K562 (cell line): ENCODE data around the gene TGFB1I1. TPM values are rescaled to one million over a fixed set of nuclear protein-coding genes. Genes with fewer than 3 reads are reported as not detected.

ENCODE experiments used
- ATAC-seq: fragments of 200-7000 bp; cut with Tn5 transposase; 3 replicates; pipeline ENCODE4 v1.9.1; 2020; ENCODE audit warnings: moderate library complexity
- BruUV-seq: library from RNA; stranded (reverse); fragments of 400-500 nt; replicated peaks from 2 replicates; lab custom pipeline; 2021; lab: Mats Ljungman, UMichigan
- CTCF ChIA-PET: fragments of 300-600 bp; formaldehyde crosslinking; extraction: SDS; loops from one replicate; lab custom pipeline; 2021; ENCODE audit warnings: low intra/inter-chr PET ratio; lab: Yijun Ruan, JAX
- POLR2A ChIA-PET: fragments of 300-600, 350-650 bp; sonication (Branson Sonifier 250); formaldehyde crosslinking; extraction: SDS; loops from one replicate; lab custom pipeline; 2021; ENCODE audit warnings: antibody characterized with exemption, inconsistent platforms; lab: Yijun Ruan, JAX
- DNase-seq, 4 experiments: peaks; one replicate each; pipeline versions ENCODE4 v3.0.0 to v3.0.0-alpha.2; 2011 to 2018; ENCODE audit warnings: low spot score in 3 of 4, mixed read lengths in 3 of 4; ENCODE audit errors: extremely low read depth in 1 of 4
- FAIRE-seq: peaks from 2 replicates; lab custom pipeline; 2011; peaks lifted over from hg19 to GRCh38; lab: Jason Lieb, UNC
- H2AFZ ChIP-seq: 2 replicates; pipeline ENCODE4 v1.6.0; 2011; ENCODE audit warnings: low read depth, low read length, control low read depth, inconsistent platforms
- H3K27ac ChIP-seq: fragments of 200-600 bp; 3 replicates; pipeline ENCODE4 v1.8.0; 2011; ENCODE audit warnings: low read depth, mild to moderate bottlenecking, control low read depth, inconsistent platforms, low read length, moderate library complexity, mixed read lengths; ENCODE audit errors: extremely low read depth
- H3K27me3 ChIP-seq, 2 experiments: fragments of 300-600 bp in 1 of 2; 2 replicates in 1 of 2; 3 replicates in 1 of 2; pipeline versions ENCODE4 v1.6.0 to v1.8.0; 2011; ENCODE audit warnings: inconsistent platforms in 2 of 2, low read length in 2 of 2, mild to moderate bottlenecking in 1 of 2, mixed read lengths in 1 of 2, moderate library complexity in 1 of 2; ENCODE audit not compliant: control insufficient read depth in 2 of 2, insufficient read depth in 2 of 2
- H3K36me3 ChIP-seq: fragments of 300-600 bp; 3 replicates; pipeline ENCODE4 v1.8.0; 2011; ENCODE audit warnings: mild to moderate bottlenecking, low read length, inconsistent platforms; ENCODE audit not compliant: control insufficient read depth, insufficient read depth
- H3K4me1 ChIP-seq, 2 experiments: fragments of 200-600 bp in 1 of 2; replicated peaks in 1 of 2; 2 replicates in 1 of 2; 3 replicates in 1 of 2; pipeline versions ENCODE4 v1.5.1 to v1.8.0; 2011; ENCODE audit warnings: inconsistent platforms in 2 of 2, low read length in 2 of 2, mild to moderate bottlenecking in 1 of 2, mixed read lengths in 1 of 2, moderate library complexity in 1 of 2; ENCODE audit not compliant: control insufficient read depth in 2 of 2, insufficient read depth in 2 of 2
- H3K4me2 ChIP-seq: 2 replicates; pipeline ENCODE4 v1.6.1; 2011; ENCODE audit warnings: low read length, control low read depth, inconsistent platforms, mixed read lengths; ENCODE audit not compliant: insufficient read depth
- H3K4me3 ChIP-seq: fragments of 200-600 bp; sonication (generic), shearing (Covaris generic); 2 replicates; pipeline ENCODE4 v1.5.1; 2016; ENCODE audit warnings: control low read depth, inconsistent platforms
- H3K79me2 ChIP-seq: fragments of 200-600 bp; 3 replicates; pipeline ENCODE4 v1.8.0; 2011; ENCODE audit warnings: low read length, inconsistent platforms; ENCODE audit not compliant: control insufficient read depth, insufficient read depth
- H3K9ac ChIP-seq, 2 experiments: 2 replicates each; pipeline versions ENCODE4 v1.6.0 to v1.6.1; 2011; ENCODE audit warnings: low read depth in 2 of 2, low read length in 2 of 2, control low read depth in 1 of 2, inconsistent platforms in 1 of 2, mild to moderate bottlenecking in 1 of 2, mixed read lengths in 1 of 2; ENCODE audit not compliant: insufficient read depth in 1 of 2
- H3K9me1 ChIP-seq: one replicate; pipeline ENCODE4 v1.6.0; 2011; ENCODE audit warnings: inconsistent platforms, mild to moderate bottlenecking, low read length, moderate library complexity; ENCODE audit not compliant: control insufficient read depth, insufficient read depth
- H3K9me3 ChIP-seq: replicated peaks from 2 replicates; pipeline ENCODE4 v1.5.1; 2011; ENCODE audit warnings: low read depth, low read length, inconsistent platforms; ENCODE audit not compliant: control insufficient read depth, insufficient read depth
- H4K20me1 ChIP-seq: replicated peaks from 2 replicates; pipeline ENCODE4 v1.6.1; 2011; ENCODE audit warnings: low read length, inconsistent platforms, mixed read lengths; ENCODE audit not compliant: control insufficient read depth, insufficient read depth
- FOXK2 ChIP-seq, 2 experiments: fragments of 450-650 bp; IDR thresholded peaks in 1 of 2; conservative IDR thresholded peaks in 1 of 2; 2 replicates each; pipeline ENCODE4 v1.6.1; 2016; ENCODE audit warnings: low read depth in 2 of 2, mild to moderate bottlenecking in 1 of 2
- GABPB1 ChIP-seq: sonication (generic); formaldehyde crosslinking; IDR thresholded peaks from 2 replicates; pipeline ENCODE4 v1.8.0; 2022; ENCODE audit warnings: mild to moderate bottlenecking, missing genetic modification reagents
- LCOR ChIP-seq: sonication (generic); formaldehyde crosslinking; IDR thresholded peaks from 2 replicates; pipeline ENCODE4 v1.8.0; 2022; ENCODE audit warnings: mild to moderate bottlenecking, missing genetic modification reagents
- NCOA2 ChIP-seq, 2 experiments: fragments of 450-650 bp; IDR thresholded peaks; 2 replicates each; pipeline ENCODE4 v1.6.1; 2018; ENCODE audit warnings: mild to moderate bottlenecking in 2 of 2, moderate library complexity in 1 of 2; ENCODE audit not compliant: partially characterized antibody in 2 of 2
- NR2F6 ChIP-seq: fragments of 450-650 bp; formaldehyde crosslinking; IDR thresholded peaks from 2 replicates; pipeline ENCODE4 v1.4.0; 2020; ENCODE audit warnings: mild to moderate bottlenecking
- SMARCA5 ChIP-seq: fragments of 450-650 bp; IDR thresholded peaks from 2 replicates; pipeline ENCODE4 v1.6.1; 2016
- TCF7 ChIP-seq: sonication (generic); IDR thresholded peaks from 2 replicates; pipeline ENCODE4 v1.6.1; 2016; ENCODE audit warnings: antibody characterized with exemption, borderline replicate concordance
- TRIM25 ChIP-seq: fragments of 450-650 bp; IDR thresholded peaks from 2 replicates; pipeline ENCODE4 v1.7.0; 2016; ENCODE audit warnings: borderline replicate concordance
- USF2 ChIP-seq: sonication (generic); formaldehyde crosslinking; IDR thresholded peaks from 2 replicates; pipeline ENCODE4 v1.5.0; 2020; ENCODE audit warnings: missing genetic modification reagents
- ZNF280A ChIP-seq: fragments of 450-650 bp; IDR thresholded peaks from 2 replicates; pipeline ENCODE4 v1.6.1; 2018; ENCODE audit warnings: mild to moderate bottlenecking, low read depth; ENCODE audit not compliant: partially characterized antibody
- ZNF589 ChIP-seq: fragments of 200-800 bp; sonication (Bioruptor generic); IDR thresholded peaks from 2 replicates; pipeline ENCODE4 v1.6.1; 2016; ENCODE audit warnings: low read depth, missing genetic modification characterization, missing compliant biosample characterization
- WGBS: fragments of 100-300 bp; shearing (Covaris generic); methylation state at CpG from one replicate; pipeline ENCODE4 v1.1.6; 2016; ENCODE audit warnings: low coverage, mixed read lengths; ENCODE audit not compliant: insufficient coverage; ENCODE audit errors: missing lambda C conversion rate; 5-methylcytosine and 5-hydroxymethylcytosine counted together
- in situ Hi-C: fragments of 300-500 bp; cut with MboI; formaldehyde crosslinking; loops from 4 replicates; pipeline ENCODE4 v1.15.0; 2018; ENCODE audit warnings: inconsistent platforms, mixed read lengths
- intact Hi-C: fragments of 100-400 bp; cut with micrococcal nuclease; formaldehyde crosslinking; loops from 2 replicates; pipeline ENCODE4 v1.14.2; 2022
- polyA plus RNA-seq, 8 experiments: library from polyadenylated mRNA; depleted of rRNA in 4 of 8; stranded (reverse) in 5 of 8; unstranded in 3 of 8; fragments of >200 nt; fragmentation: Nextera tagmentation in 2 of 8; fragmentation: Illumina TruSeq in 1 of 8; extraction: Ambion mirVana in 2 of 8; extraction: Trizol in 1 of 8; gene quantifications; 2 replicates each; pipeline versions ENCODE4 v1.2.1 to v1.2.3, GENCODE V29; 2011 to 2014; ENCODE audit warnings: inconsistent platforms in 1 of 8, missing spikeins in 1 of 8
- total RNA-seq, 7 experiments: library from RNA; depleted of rRNA in 6 of 7; stranded (reverse); fragments of >200 nt in 6 of 7; fragmentation: Illumina TruSeq in 2 of 7; extraction: Trizol in 2 of 7; gene quantifications; 2 replicates each; pipeline versions ENCODE4 v1.2.1 to v1.2.3, GENCODE V29; 2011 to 2021; ENCODE audit warnings: low replicate concordance in 1 of 7

The TGFB1I1 gene
- total and polyA plus RNA-seq, 9 of the 15 experiments (the other 6 are each of a cell fraction or from before 2014, with no cell fraction given): 0.04 to 0.91 (median 0.19) TPM

- in situ Hi-C loops: no loop called here
- no peak overlapping the region for H3K27ac ChIP-seq
- no peak for FAIRE-seq
Observed at GRCh38 chr16:31471241-31471874, 594 bp upstream of the TGFB1I1 start.

More at GRCh38 chr16:31471241-31471874, 594 bp upstream of the TGFB1I1 start:
- H3K27me3 ChIP-seq: no peaks in the 10 kb centered on the region
- no peaks in the 10 kb centered on the region for H3K9me3 ChIP-seq
- no peaks in the 10 kb centered on the region for H3K79me2 ChIP-seq
- POLR2A ChIA-PET: interaction anchor here (3.5 kb wide), 1 partner anchor 11 kb away, joined by 15 read pairs; no protein-coding TSS in a partner anchor
- H3K4me2 ChIP-seq: no peak overlapping the region; the same call in 1 of the 2 replicates
- no peak for DNase-seq
- 69% methylated on average over 14 of the region's 15 CpGs for WGBS
- H3K9me1 ChIP-seq: no peaks in the 10 kb centered on the region
- CTCF ChIA-PET: no interaction called here
- TF ChIP-seq ZNF280A (no peak), TRIM25 (no peak), FOXK2 (conservative IDR thresholded peaks at IDR 0.05 in 1 of 2, IDR thresholded peaks at IDR 0.05 in 1 of 2; ENCODE audit: low read depth in 2 of 2) (no peak), NCOA2 (IDR thresholded peaks at IDR 0.05; ENCODE audit: partially characterized antibody in 2 of 2) (no peak), TCF7 (no peak), NR2F6 (no peak), USF2 (CRISPR knock-in tag) (no peak), LCOR (CRISPR knock-in tag) (no peak), GABPB1 (CRISPR knock-in tag) (no peak), ZNF589 (CRISPR knock-in tag) (no peak), SMARCA5 (no peak)
- intact Hi-C loops: loop anchor here (5.0 kb wide), 1 partner anchor 51 kb away; no protein-coding TSS in a partner anchor
- peaks cover 11% of the 10 kb centered on the region; the same call in 1 of the 3 replicates for H3K36me3 ChIP-seq
- peaks cover 18 to 43% of the 10 kb centered on the region in 2 experiments; a peak in 4 of 5 replicates for H3K4me1 ChIP-seq
- H2AFZ ChIP-seq: peak overlapping the region; percentile 77; the same call in 1 of the 2 replicates
- H3K4me3 ChIP-seq: no peak overlapping the region
- no peaks in the 10 kb centered on the region for H4K20me1 ChIP-seq
- no TSS peak for BruUV-seq
- H3K9ac ChIP-seq: peak overlapping the region; percentile 14 to 52; a peak in 2 of 4 replicates
- no peak for ATAC-seq
